Measurements from ENCODE around the gene OXTR.

DNA sequence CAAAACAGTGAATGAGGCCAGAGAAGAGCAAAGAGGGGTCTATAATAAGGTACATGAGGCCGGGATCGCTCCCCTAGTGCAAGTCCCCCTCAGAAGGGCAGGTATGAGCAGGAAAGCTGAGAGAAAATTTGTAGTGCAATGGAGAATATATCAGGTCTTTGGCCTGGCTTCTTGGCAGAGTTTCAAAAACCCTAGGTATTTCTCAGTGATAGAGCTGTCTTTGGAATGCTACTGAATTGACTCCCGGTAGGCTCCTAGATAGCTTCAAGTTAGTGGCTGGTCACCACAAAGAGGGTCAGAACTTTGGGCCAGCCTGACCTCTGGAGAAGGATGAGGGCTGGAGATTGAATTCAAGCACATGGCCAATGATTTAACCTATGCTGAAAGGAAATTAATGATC is 30.6 kb upstream of the OXTR start:
- TF ChIP-seq, protein P1, sequence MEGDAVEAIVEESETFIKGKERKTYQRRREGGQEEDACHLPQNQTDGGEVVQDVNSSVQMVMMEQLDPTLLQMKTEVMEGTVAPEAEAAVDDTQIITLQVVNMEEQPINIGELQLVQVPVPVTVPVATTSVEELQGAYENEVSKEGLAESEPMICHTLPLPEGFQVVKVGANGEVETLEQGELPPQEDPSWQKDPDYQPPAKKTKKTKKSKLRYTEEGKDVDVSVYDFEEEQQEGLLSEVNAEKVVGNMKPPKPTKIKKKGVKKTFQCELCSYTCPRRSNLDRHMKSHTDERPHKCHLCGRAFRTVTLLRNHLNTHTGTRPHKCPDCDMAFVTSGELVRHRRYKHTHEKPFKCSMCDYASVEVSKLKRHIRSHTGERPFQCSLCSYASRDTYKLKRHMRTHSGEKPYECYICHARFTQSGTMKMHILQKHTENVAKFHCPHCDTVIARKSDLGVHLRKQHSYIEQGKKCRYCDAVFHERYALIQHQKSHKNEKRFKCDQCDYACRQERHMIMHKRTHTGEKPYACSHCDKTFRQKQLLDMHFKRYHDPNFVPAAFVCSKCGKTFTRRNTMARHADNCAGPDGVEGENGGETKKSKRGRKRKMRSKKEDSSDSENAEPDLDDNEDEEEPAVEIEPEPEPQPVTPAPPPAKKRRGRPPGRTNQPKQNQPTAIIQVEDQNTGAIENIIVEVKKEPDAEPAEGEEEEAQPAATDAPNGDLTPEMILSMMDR (IDR thresholded peaks at IDR 0.05): no peak
- TF ChIP-seq EZH2 (IDR thresholded peaks at IDR 0.05) (no peak), EZH2phosphoT487 (IDR thresholded peaks at IDR 0.05) (no peak)

All from neural progenitor cell (in vitro differentiated cells).